K562 (cell line): Measurements from ENCODE around the gene VWA7. TPM values are rescaled to one million over a fixed set of nuclear protein-coding genes. Genes with fewer than 3 reads are reported as not detected.

Experiments used
- BCLAF1 ChIP-seq, 2 experiments: fragments of 450-650 bp in 1 of 2; IDR thresholded peaks; 2 replicates each; pipeline ENCODE4 v1.6.1; 2011 to 2017; ENCODE audit warnings: low read depth in 2 of 2, antibody characterized with exemption in 1 of 2, borderline replicate concordance in 1 of 2, low read length in 1 of 2, mild to moderate bottlenecking in 1 of 2, mixed read lengths in 1 of 2; ENCODE audit not compliant: control insufficient read depth in 1 of 2
- COPS2 ChIP-seq: fragments of 450-650 bp; conservative IDR thresholded peaks from 2 replicates; pipeline ENCODE4 v1.6.1; 2016; ENCODE audit warnings: mild to moderate bottlenecking, moderate library complexity
- IRF9 ChIP-seq: fragments of 450-650 bp; IDR thresholded peaks from 2 replicates; pipeline ENCODE4 v1.6.1; 2016; ENCODE audit warnings: missing biosample characterization, missing genetic modification characterization
- KLF10 ChIP-seq: fragments of 250-450 bp; sonication (Bioruptor Pico); IDR thresholded peaks from 2 replicates; pipeline ENCODE4 v1.6.1; 2021; ENCODE audit warnings: matching md5 sums
- MIER1 ChIP-seq: fragments of 450-650 bp; IDR thresholded peaks from 2 replicates; pipeline ENCODE4 v1.6.1; 2016; ENCODE audit warnings: antibody characterized with exemption, mild to moderate bottlenecking, low read depth
- PHB ChIP-seq: fragments of 250-450 bp; sonication (Bioruptor Pico); IDR thresholded peaks from 2 replicates; pipeline ENCODE4 v1.5.0; 2021
- RAD21 ChIP-seq, 2 experiments: fragments of 250-450 bp in 1 of 2; fragments of 450-650 bp in 1 of 2; sonication (Bioruptor Pico) in 1 of 2; formaldehyde crosslinking in 1 of 2; IDR thresholded peaks in 1 of 2; conservative IDR thresholded peaks in 1 of 2; 2 replicates each; pipeline versions ENCODE4 v1.4.0 to v1.8.0; 2020 to 2022; ENCODE audit warnings: mild to moderate bottlenecking in 2 of 2, moderate library complexity in 1 of 2
- XRCC4 ChIP-seq: IDR thresholded peaks from one replicate; pipeline ENCODE4 v1.6.1; 2011; ENCODE audit not compliant: insufficient read depth, insufficient read length; ENCODE audit errors: extremely low read depth
- ZBTB5 ChIP-seq: fragments of 450-650 bp; IDR thresholded peaks from 2 replicates; pipeline ENCODE4 v1.6.1; 2017; ENCODE audit warnings: antibody characterized with exemption
- polyA plus RNA-seq, 8 experiments: library from polyadenylated mRNA; depleted of rRNA in 4 of 8; stranded (reverse) in 5 of 8; unstranded in 3 of 8; fragments of >200 nt; fragmentation: Nextera tagmentation in 2 of 8; fragmentation: Illumina TruSeq in 1 of 8; extraction: Ambion mirVana in 2 of 8; extraction: Trizol in 1 of 8; gene quantifications; 2 replicates each; pipeline versions ENCODE4 v1.2.1 to v1.2.3, GENCODE V29; 2011 to 2014; ENCODE audit warnings: inconsistent platforms in 1 of 8, missing spikeins in 1 of 8
- total RNA-seq, 7 experiments: library from RNA; depleted of rRNA in 6 of 7; stranded (reverse); fragments of >200 nt in 6 of 7; fragmentation: Illumina TruSeq in 2 of 7; extraction: Trizol in 2 of 7; gene quantifications; 2 replicates each; pipeline versions ENCODE4 v1.2.1 to v1.2.3, GENCODE V29; 2011 to 2021; ENCODE audit warnings: low replicate concordance in 1 of 7
- TF ChIP-seq, protein P1 (sequence below): fragments of 250-450 bp; sonication (Bioruptor Pico); IDR thresholded peaks from 2 replicates; pipeline ENCODE4 v1.4.0; 2020
- TF ChIP-seq, protein P2 (sequence below): fragments of 250-450 bp; sonication (Bioruptor Pico); IDR thresholded peaks from 2 replicates; pipeline ENCODE4 v1.4.0; 2020; ENCODE audit warnings: borderline replicate concordance
- TF ChIP-seq, protein P3 (sequence below), 2 experiments: IDR thresholded peaks in 1 of 2; conservative IDR thresholded peaks in 1 of 2; 2 replicates each; pipeline ENCODE4 v1.6.1; 2016; ENCODE audit warnings: low read depth in 2 of 2, mild to moderate bottlenecking in 1 of 2, missing compliant biosample characterization in 1 of 2, missing genetic modification characterization in 1 of 2, moderate library complexity in 1 of 2

The VWA7 gene
- total and polyA plus RNA-seq, 9 of the 15 experiments (the other 6 are each of a cell fraction or from before 2014, with no cell fraction given): 0.18 to 2.9 (median 0.95) TPM

- TF ChIP-seq, protein P1, sequence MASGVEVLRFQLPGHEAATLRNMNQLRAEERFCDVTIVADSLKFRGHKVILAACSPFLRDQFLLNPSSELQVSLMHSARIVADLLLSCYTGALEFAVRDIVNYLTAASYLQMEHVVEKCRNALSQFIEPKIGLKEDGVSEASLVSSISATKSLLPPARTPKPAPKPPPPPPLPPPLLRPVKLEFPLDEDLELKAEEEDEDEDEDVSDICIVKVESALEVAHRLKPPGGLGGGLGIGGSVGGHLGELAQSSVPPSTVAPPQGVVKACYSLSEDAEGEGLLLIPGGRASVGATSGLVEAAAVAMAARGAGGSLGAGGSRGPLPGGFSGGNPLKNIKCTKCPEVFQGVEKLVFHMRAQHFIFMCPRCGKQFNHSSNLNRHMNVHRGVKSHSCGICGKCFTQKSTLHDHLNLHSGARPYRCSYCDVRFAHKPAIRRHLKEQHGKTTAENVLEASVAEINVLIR (CRISPR knock-in tag): no peak
- TF ChIP-seq ZBTB5 (no peak), IRF9 (tag) (no peak), PHB (no peak), COPS2 (no peak), MIER1 (no peak), RAD21 (CRISPR knock-in tag; conservative IDR thresholded peaks at IDR 0.05 in 1 of 2, IDR thresholded peaks at IDR 0.05 in 1 of 2) (peak; percentile 22 to 55; a peak in 3 of 4 replicates), KLF10 (CRISPR knock-in tag) (no peak), XRCC4 (no peak), BCLAF1 (IDR thresholded peaks at IDR 0.05; ENCODE audit: borderline replicate concordance in 1 of 2, control insufficient read depth in 1 of 2, low read depth in 2 of 2, low read length in 1 of 2) (no peak)
- TF ChIP-seq, protein P2, sequence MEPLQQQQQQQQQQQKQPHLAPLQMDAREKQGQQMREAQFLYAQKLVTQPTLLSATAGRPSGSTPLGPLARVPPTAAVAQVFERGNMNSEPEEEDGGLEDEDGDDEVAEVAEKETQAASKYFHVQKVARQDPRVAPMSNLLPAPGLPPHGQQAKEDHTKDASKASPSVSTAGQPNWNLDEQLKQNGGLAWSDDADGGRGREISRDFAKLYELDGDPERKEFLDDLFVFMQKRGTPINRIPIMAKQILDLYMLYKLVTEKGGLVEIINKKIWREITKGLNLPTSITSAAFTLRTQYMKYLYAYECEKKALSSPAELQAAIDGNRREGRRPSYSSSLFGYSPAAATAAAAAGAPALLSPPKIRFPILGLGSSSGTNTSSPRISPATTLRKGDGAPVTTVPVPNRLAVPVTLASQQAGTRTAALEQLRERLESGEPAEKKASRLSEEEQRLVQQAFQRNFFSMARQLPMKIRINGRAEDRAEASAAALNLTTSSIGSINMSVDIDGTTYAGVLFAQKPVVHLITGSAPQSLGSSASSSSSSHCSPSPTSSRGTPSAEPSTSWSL (CRISPR knock-in tag): 0 out of 2 replicates have a peak, but pooled peaks have one; percentile 9
- TF ChIP-seq, protein P3, sequence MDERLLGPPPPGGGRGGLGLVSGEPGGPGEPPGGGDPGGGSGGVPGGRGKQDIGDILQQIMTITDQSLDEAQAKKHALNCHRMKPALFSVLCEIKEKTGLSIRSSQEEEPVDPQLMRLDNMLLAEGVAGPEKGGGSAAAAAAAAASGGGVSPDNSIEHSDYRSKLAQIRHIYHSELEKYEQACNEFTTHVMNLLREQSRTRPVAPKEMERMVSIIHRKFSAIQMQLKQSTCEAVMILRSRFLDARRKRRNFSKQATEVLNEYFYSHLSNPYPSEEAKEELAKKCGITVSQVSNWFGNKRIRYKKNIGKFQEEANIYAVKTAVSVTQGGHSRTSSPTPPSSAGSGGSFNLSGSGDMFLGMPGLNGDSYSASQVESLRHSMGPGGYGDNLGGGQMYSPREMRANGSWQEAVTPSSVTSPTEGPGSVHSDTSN (CRISPR knock-in tag; IDR thresholded peaks at IDR 0.05; ENCODE audit: low read depth): no peak
- TF ChIP-seq, protein P3 (tag; conservative IDR thresholded peaks at IDR 0.05; ENCODE audit: low read depth): no peak
Measured at GRCh38 chr6:31717499-31718222, 59.5 kb downstream of the VWA7 start (continued).
